NB4 (cell line): ENCODE data around the gene TEX14.

Source experiments
- CTCF ChIP-seq: IDR thresholded peaks from one replicate; pipeline ENCODE4 v1.5.1; 2012; ENCODE audit warnings: low read depth, low read length
- MAX ChIP-seq: IDR thresholded peaks from 2 replicates; pipeline ENCODE4 v1.6.1; 2011; ENCODE audit warnings: low read depth, low read length
- MYC ChIP-seq: IDR thresholded peaks from 2 replicates; pipeline ENCODE4 v1.6.1; 2011; ENCODE audit warnings: low read depth, low read length
- POLR2A ChIP-seq: IDR thresholded peaks from 2 replicates; pipeline ENCODE4 v1.6.1; 2011; ENCODE audit warnings: mild to moderate bottlenecking; ENCODE audit not compliant: insufficient read length; ENCODE audit errors: extremely low read depth

- no peak for TF ChIP-seq POLR2A
- TF ChIP-seq CTCF = no peak
- no peak for TF ChIP-seq MAX
- no peak for TF ChIP-seq MYC
These were observed 11.5 kb upstream of the TEX14 start for GRCh38 chr17:58703137-58703915.
